Panc1 (cell line): Measurements from ENCODE around the gene TAS2R43. TPM values are rescaled to one million over a fixed set of nuclear protein-coding genes. Genes with fewer than 3 reads are reported as not detected.
"Not testable (repeated sequence)": the region's sequence is repeated elsewhere in the genome, so short reads cannot be mapped to it uniquely, and the experiment has no call there.

Experiments
- ATAC-seq: fragments of 200-7000 bp; cut with Tn5 transposase; 2 replicates; pipeline ENCODE4 v1.9.1; 2020; ENCODE audit warnings: mild to moderate bottlenecking, moderate library complexity
- BruUV-seq: library from RNA; stranded (reverse); fragments of 400-500 nt; replicated peaks from 2 replicates; lab custom pipeline; 2021; lab: Mats Ljungman, UMichigan
- CTCF ChIA-PET: fragments of 300-600 bp; sonication (Branson Sonifier 250); formaldehyde crosslinking; loops from one replicate; lab custom pipeline; 2022; ENCODE audit warnings: antibody characterized with exemption; lab: Charles Lee
- POLR2A ChIA-PET: fragments of 300-600 bp; sonication (Branson Sonifier 250); formaldehyde crosslinking; loops from one replicate; lab custom pipeline; 2022; ENCODE audit warnings: antibody characterized with exemption; lab: Charles Lee
- DNase-seq: peaks from one replicate; pipeline ENCODE4 v3.0.0-alpha.2; 2010; ENCODE audit warnings: low read depth, low spot score
- H3K27ac ChIP-seq: 2 replicates; pipeline ENCODE4 v1.5.1; 2011; ENCODE audit warnings: mild to moderate bottlenecking, low read length, inconsistent platforms
- H3K27me3 ChIP-seq: fragments of 200-500 bp; sonication (Bioruptor generic); 2 replicates; pipeline ENCODE4 v1.6.0; 2014; ENCODE audit warnings: low read length, inconsistent platforms; ENCODE audit not compliant: control insufficient read depth, insufficient read depth
- H3K36me3 ChIP-seq: fragments of 200-500 bp; sonication (Bioruptor generic); 2 replicates; pipeline ENCODE4 v1.5.1; 2014; ENCODE audit warnings: inconsistent platforms, mild to moderate bottlenecking, low read length, moderate library complexity; ENCODE audit not compliant: control insufficient read depth, insufficient read depth
- H3K4me1 ChIP-seq: 2 replicates; pipeline ENCODE4 v1.5.1; 2011; ENCODE audit warnings: inconsistent platforms, mild to moderate bottlenecking, low read length, moderate library complexity; ENCODE audit not compliant: control insufficient read depth, insufficient read depth
- H3K4me3 ChIP-seq, 2 experiments: 2 replicates each; pipeline ENCODE4 v1.5.1; 2011 to 2012; ENCODE audit warnings: low read depth in 2 of 2, low read length in 2 of 2, mild to moderate bottlenecking in 2 of 2, inconsistent platforms in 1 of 2, moderate library complexity in 1 of 2
- H3K9me3 ChIP-seq: fragments of 200-500 bp; sonication (Bioruptor generic); 2 replicates; pipeline ENCODE4 v1.5.1; 2014; ENCODE audit warnings: low read depth, mild to moderate bottlenecking, inconsistent platforms, low read length, moderate library complexity; ENCODE audit not compliant: control insufficient read depth, insufficient read depth
- in situ Hi-C: cut with HindIII; loops from 2 replicates; pipeline ENCODE4 v1.10.0; 2016; ENCODE audit warnings: low sequenced_read_pairs, low pct_unique_long_range_greater_than_20kb
- intact Hi-C: fragments of 100-400 bp; cut with micrococcal nuclease; formaldehyde crosslinking; loops from one replicate; pipeline ENCODE4 v1.10.0; 2022; ENCODE audit not compliant: unreplicated experiment
- total RNA-seq: library from RNA; stranded (reverse); gene quantifications from one replicate; pipeline ENCODE4 v1.2.1, GENCODE V29; 2021; ENCODE audit not compliant: unreplicated experiment

The TAS2R43 gene
- total RNA-seq, 1 experiment from 2014 or later = 0.36 TPM

- DNase-seq, in situ Hi-C loops, H3K27ac ChIP-seq, ATAC-seq, H3K36me3 ChIP-seq, intact Hi-C loops, BruUV-seq, H3K27me3 ChIP-seq, POLR2A ChIA-PET, H3K4me1 ChIP-seq, H3K4me3 ChIP-seq, CTCF ChIA-PET, H3K9me3 ChIP-seq: not testable (repeated sequence)
Observed at GRCh38 chr12:11041366-11041765, 50.7 kb downstream of the TAS2R43 start.

Other genes with a start within 250 kb of the TAS2R43 start
- 1.1 TPM for gene PRR4, start 242.8 kb downstream of the TAS2R43 start, total RNA-seq
- gene PRH1, start 208.1 kb downstream of the TAS2R43 start, total RNA-seq = 10.5 TPM
- gene TAS2R13, start 182.8 kb downstream of the TAS2R43 start, total RNA-seq = 0.39 TPM
- not detected for gene PRH2, start 163.1 kb downstream of the TAS2R43 start, total RNA-seq
- 1.4 TPM for gene TAS2R14, start 153.1 kb downstream of the TAS2R43 start, total RNA-seq
- 0.18 TPM for gene TAS2R50, start 105.4 kb downstream of the TAS2R43 start, total RNA-seq
- 0.95 TPM for gene TAS2R20, start 94.0 kb downstream of the TAS2R43 start, total RNA-seq
- gene TAS2R19, start 69.7 kb downstream of the TAS2R43 start, total RNA-seq = 1.1 TPM
- gene TAS2R31, start 60.9 kb downstream of the TAS2R43 start, total RNA-seq = 1.3 TPM
- gene TAS2R46, start 30.0 kb downstream of the TAS2R43 start, total RNA-seq = 0.46 TPM
- 0.74 TPM for gene TAS2R30, start 42.3 kb upstream of the TAS2R43 start, total RNA-seq
- gene SMIM10L1, start 78.9 kb upstream of the TAS2R43 start, total RNA-seq = 6.0 TPM
- gene TAS2R42, start 94.6 kb upstream of the TAS2R43 start, total RNA-seq = not detected
- gene PRB3, start 177.4 kb upstream of the TAS2R43 start, total RNA-seq = not detected
- gene PRB4, start 218.1 kb upstream of the TAS2R43 start, total RNA-seq = not detected